ENCODE measurements around the gene DHRS7C.

- no peak for TF ChIP-seq CTCF (IDR thresholded peaks at IDR 0.05; ENCODE audit: low read depth, low read length, missing input control)
- TF ChIP-seq MAX (IDR thresholded peaks at IDR 0.05): no peak
These were observed 42.5 kb upstream of the DHRS7C start for GRCh38 chr17:9833922-9834321.
